HG03469 (cell line): Measurements from ENCODE around the gene KLF18.
"Not testable (repeated sequence)": the region's sequence is repeated elsewhere in the genome, so short reads cannot be mapped to it uniquely, and the experiment has no call there.

Experiments
- ATAC-seq: cut with Tn5 transposase; IDR thresholded peaks from one replicate; pipeline ENCODE4 v1.9.1; 2021; ENCODE audit warnings: mild to moderate bottlenecking, moderate library complexity, moderate number of reproducible peaks; ENCODE audit not compliant: unreplicated experiment

The KLF18 gene

GRCh38 chr1:44141531-44141930 is at the start of gene KLF18:
Gene KLF18 (minus strand): TSS chr1:44141631. CDS start chr1:44141631, 0 bp downstream.
- no peak for ATAC-seq

- ATAC-seq, result no peak
These were observed 33.2 kb upstream of the KLF18 start for GRCh38 chr1:44174630-44175029.

GRCh38 chr1:44170281-44170823 is 28.9 kb upstream of the KLF18 start:
- no peak for ATAC-seq

- ATAC-seq, result no peak
These were observed 27.2 kb upstream of the KLF18 start for GRCh38 chr1:44168520-44169098.

- no peak for ATAC-seq
These were observed 20.1 kb upstream of the KLF18 start for GRCh38 chr1:44161546-44161945.

GRCh38 chr1:44158871-44159270 is 17.4 kb upstream of the KLF18 start:
- no peak for ATAC-seq

- ATAC-seq, result no peak
These were observed 16.5 kb upstream of the KLF18 start for GRCh38 chr1:44157903-44158302.

- no peak for ATAC-seq
These were observed 12.6 kb upstream of the KLF18 start for GRCh38 chr1:44154049-44154448.

- ATAC-seq, result no peak
These were observed 11.3 kb upstream of the KLF18 start for GRCh38 chr1:44152692-44153091.

GRCh38 chr1:44151808-44152207 is 10.4 kb upstream of the KLF18 start:
- no peak for ATAC-seq

- no peak for ATAC-seq
These were observed 9.9 kb upstream of the KLF18 start for GRCh38 chr1:44151332-44151731.

GRCh38 chr1:44147582-44147981 is 6.2 kb upstream of the KLF18 start:
- ATAC-seq, result no peak

GRCh38 chr1:44146536-44147361 is 5.3 kb upstream of the KLF18 start:
- ATAC-seq, result no peak

GRCh38 chr1:44144962-44145756 is 3.7 kb upstream of the KLF18 start:
- ATAC-seq, result no peak

- not testable (repeated sequence) for ATAC-seq
These were observed 1.9 kb downstream of the KLF18 start for GRCh38 chr1:44139565-44139964.

- ATAC-seq, result no peak
These were observed 3.2 kb downstream of the KLF18 start for GRCh38 chr1:44138239-44138638.

GRCh38 chr1:44135886-44136285 is 5.5 kb downstream of the KLF18 start:
- ATAC-seq, result no peak

GRCh38 chr1:44134071-44134920 is 7.1 kb downstream of the KLF18 start:
- no peak for ATAC-seq

GRCh38 chr1:44131411-44131810 is 10.0 kb downstream of the KLF18 start:
- no peak for ATAC-seq
